Epithelial cell of alveolus of lung (primary cell): ENCODE data around the gene C2orf42. TPM values are rescaled to one million over a fixed set of nuclear protein-coding genes. Genes with fewer than 3 reads are reported as not detected.

Source experiments
- total RNA-seq: library from RNA; depleted of rRNA; stranded (reverse); fragments of >200 nt; gene quantifications from 2 replicates; pipeline ENCODE4 v1.2.1, GENCODE V29; 2015

Gene C2orf42
- total RNA-seq = 9.3 and 19.2 TPM in 2 replicates

DNA sequence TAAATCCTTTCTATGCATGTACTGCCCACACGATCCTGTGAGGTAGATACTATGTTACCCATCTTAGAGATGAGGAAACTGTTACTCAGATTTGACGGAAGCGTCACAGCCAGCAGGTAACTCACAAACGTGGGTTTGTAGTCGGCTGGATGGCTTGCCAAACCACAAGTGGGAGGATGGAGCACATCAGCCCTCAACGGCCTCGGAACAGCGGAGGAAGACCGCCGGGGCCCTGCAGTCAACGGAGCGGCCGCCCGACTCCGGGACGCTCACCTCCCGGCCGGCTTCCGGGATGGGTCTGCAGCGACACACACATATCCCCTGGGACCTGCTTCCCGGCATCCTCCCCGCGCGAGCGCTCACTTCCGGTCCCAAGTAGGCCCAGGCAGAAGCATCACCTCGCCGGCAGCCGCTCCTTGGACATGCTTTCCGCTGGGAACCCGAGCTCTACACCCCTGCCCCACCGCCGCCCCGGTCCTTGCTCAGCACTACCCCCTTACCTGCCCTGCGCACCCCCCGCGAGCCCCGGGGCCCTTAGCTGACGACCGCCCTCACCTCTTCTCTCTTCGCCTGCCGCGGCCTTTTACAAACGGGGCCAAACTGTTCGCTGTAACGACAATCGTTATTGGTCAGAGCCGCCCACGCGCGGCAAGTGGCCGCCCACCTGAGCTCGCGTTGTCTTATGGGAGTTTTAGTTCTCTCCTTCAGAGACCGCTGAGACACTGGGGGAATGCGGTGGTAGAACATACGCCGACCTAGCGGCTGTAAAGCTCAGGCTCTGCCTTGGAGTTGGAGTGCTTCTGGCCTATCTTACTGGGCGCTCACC, at the start of gene C2orf42:
TSS of gene C2orf42 (minus strand) at position 602 of the 826 bp plus-strand sequence. CDS start 9,034 bp downstream, outside the sequence.

Other genes with a start within 250 kb of the C2orf42 start
- gene ASPRV1, start 229.4 kb downstream of the C2orf42 start, total RNA-seq = 0.26 and 3.4 TPM in 2 replicates
- gene PCBP1, start 103.5 kb downstream of the C2orf42 start, total RNA-seq = 105 and 160 TPM in 2 replicates
- gene TIA1, start 57.6 kb upstream of the C2orf42 start, total RNA-seq = 25.3 and 113 TPM in 2 replicates
- gene PCYOX1, start 67.1 kb upstream of the C2orf42 start, total RNA-seq = 33.2 and 65.9 TPM in 2 replicates
- 133 and 169 TPM in 2 replicates for gene SNRPG, start 102.7 kb upstream of the C2orf42 start, total RNA-seq
- 26.1 and 30.9 TPM in 2 replicates for gene FAM136A, start 111.0 kb upstream of the C2orf42 start, total RNA-seq